NCI-H2107 treated with DMSO at 0.1 percent for 48 hours (cell line): Measurements from ENCODE around the gene CNTNAP2.
"Not testable (repeated sequence)": the region's sequence is repeated elsewhere in the genome, so short reads cannot be mapped to it uniquely, and the experiment has no call there.

Experiments used
- DNase-seq: peaks from one replicate; lab custom pipeline; 2025; ENCODE audit not compliant: unreplicated experiment; lab: John Stamatoyannopoulos, UW

The CNTNAP2 gene

GRCh38 chr7:148041156-148041555 is 1924.6 kb downstream of the CNTNAP2 start:
- DNase-seq = no peak

DNA sequence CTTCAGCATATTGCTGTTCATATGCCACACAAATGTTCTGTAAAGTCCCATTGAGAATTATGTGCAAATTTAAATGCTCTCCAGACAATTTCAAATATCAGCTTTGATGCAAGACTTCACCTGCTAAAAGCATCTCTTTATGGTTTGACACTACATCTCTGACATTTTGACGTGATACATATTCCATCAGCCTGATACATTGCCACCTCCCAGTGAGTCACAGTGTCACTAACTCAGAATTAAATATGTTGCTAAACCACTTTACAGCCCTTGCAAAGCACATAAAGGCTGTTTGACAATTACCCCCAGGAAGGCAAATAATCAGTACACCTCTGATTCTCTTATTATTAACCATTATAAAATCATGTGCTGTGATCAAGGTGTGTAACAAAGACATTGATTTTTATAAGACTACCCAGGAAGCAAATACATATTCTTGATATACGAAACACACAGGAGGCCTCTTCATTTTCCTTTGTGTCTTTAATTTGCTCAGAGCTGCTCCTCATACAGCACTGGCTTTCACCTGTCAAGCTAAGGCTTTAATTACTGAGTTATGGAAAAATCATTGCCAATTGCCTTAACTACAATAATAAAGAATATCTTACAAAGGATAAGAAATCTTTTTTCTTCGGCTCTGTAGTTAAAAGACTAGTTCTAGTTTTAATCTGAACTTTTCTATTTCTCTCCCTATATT is 1926.5 kb downstream of the CNTNAP2 start:
- peak; percentile 47 for DNase-seq

DNA sequence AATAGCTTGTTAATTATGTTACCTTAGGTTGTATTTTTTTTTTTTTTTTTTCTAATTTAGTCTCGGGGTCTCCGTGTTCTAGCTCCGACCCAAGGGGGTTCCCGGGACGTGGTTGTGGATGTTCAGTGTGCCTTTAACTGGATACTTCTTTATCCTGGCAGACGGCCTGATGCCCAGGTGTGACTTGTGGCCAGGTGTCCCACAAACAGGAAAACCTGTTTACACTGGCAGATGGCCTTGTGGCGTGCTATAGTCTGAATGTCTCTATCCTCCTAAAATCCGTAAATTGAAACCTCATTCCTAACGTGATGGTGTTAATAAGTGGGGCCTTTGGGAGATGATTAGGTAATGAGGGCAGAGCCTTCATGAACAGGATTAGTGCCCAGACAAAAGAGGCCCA is 1927.6 kb downstream of the CNTNAP2 start:
- peak; percentile 78 for DNase-seq

GRCh38 chr7:148045521-148045920 is 1928.9 kb downstream of the CNTNAP2 start:
- peak; percentile 38 for DNase-seq

GRCh38 chr7:148049068-148049467 is 1932.5 kb downstream of the CNTNAP2 start:
- no peak for DNase-seq

- DNase-seq = no peak
Observed at GRCh38 chr7:148050492-148051158, 1934.0 kb downstream of the CNTNAP2 start.

DNA sequence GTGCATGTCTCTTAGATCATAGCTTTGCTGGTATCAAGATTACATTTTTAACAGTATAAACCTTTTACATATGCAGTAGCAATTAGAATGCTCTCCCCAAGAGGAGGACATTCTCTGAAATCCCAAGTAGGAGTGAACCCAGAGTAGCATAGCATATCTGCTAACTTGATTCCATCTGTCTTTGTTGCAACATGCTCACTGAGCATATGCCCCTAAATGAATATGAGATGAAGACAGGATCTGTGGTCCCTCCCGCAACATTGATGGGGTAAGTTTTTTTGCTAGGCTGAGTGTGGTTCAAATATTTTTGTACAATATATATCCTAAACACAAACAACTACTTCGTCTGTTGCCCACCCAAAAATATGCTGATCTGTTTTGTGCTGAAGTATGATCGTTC is 1939.8 kb downstream of the CNTNAP2 start:
- no peak for DNase-seq

GRCh38 chr7:148058092-148058491 is 1941.5 kb downstream of the CNTNAP2 start:
- peak; percentile 93 for DNase-seq

DNA sequence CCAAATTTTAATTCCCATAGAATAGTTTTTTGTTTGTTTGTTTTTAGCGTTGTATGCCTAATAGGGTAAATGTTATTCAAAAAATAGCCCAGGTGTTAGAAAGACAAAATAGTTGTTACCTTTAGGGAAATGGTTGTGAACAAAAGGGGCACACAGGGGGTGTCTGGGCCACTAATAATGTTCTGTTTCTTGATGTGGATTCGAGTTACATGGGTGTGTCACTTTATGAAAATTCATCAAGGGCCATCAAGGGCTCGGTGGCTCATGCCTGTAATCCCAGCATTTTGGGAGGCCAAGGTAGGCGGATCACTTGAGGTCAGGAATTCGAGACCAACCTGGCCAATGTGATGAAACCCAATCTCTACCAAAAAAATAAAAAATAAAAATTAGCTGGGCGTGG is 1942.2 kb downstream of the CNTNAP2 start:
- no peak for DNase-seq

GRCh38 chr7:148060724-148061123 is 1944.1 kb downstream of the CNTNAP2 start:
- DNase-seq = no peak

- not testable (repeated sequence) for DNase-seq
Observed at GRCh38 chr7:148078111-148078510, 1961.5 kb downstream of the CNTNAP2 start.

- DNase-seq = no peak
Observed at GRCh38 chr7:148079206-148080080, 1962.8 kb downstream of the CNTNAP2 start.

DNA sequence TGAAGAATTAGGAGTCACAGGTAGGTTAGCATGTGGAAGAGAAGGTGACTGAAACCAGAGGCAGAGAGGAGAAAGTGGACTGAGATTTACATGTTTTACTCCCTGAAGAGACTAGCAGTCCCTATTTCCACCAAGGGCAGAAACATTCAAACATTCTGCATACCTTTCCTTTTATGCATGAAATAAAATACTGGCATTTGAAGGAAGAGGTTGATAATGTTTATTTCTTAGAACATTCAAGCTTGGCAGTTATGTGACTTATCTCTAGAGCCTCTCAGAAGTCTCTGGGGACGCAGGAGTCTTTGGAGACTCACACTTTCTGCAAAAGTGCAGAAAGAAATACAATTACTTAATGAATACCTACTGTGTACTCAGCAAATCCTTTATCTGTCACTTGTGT is 1966.8 kb downstream of the CNTNAP2 start:
- DNase-seq = no peak

- DNase-seq = peak; percentile 48
Observed at GRCh38 chr7:148084138-148084537, 1967.5 kb downstream of the CNTNAP2 start.

DNA sequence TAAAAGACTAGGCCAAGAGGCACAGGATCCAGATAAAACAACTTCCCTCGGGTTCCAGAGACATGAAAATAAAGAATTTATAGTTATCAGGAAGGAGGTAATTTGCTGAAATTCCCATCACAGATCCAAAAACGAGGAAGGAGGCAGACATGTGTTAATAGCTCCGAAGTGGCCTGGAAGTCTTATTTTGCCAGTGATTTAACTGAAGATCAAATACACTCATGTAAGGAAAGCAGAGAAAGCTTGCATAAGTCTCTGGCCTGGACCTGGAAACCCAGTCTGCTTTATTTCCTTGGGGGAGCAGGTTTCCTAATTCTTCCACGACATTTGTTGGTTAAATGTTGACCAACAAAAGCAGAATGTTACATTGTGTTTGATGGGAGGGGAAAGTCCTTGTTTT is 1975.3 kb downstream of the CNTNAP2 start:
- DNase-seq = no peak

- no peak for DNase-seq
Observed at GRCh38 chr7:148093375-148094166, 1977.0 kb downstream of the CNTNAP2 start.

- no peak for DNase-seq
Observed at GRCh38 chr7:148095066-148095465, 1978.5 kb downstream of the CNTNAP2 start.

- DNase-seq = no peak
Observed at GRCh38 chr7:148104136-148104716, 1987.6 kb downstream of the CNTNAP2 start.

DNA sequence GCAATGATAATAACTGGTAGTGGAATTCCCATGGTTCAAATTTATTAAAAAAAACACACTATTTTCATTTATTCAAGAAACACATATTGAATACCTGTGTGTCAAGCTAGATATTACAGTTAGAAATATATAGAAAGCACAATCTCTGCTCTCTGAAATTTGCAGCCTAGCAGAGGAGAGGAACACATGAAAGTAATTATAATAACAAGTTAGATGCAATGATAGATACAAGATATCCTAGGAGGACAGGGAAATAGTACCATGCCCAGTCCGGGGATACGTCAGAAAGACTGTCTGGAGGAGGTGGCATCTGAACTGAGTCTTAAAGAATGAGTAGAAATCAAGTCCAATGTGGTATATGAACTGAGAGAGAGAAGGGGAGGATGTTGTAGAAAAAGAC is 1988.3 kb downstream of the CNTNAP2 start:
- DNase-seq = no peak

GRCh38 chr7:148105853-148106252 is 1989.3 kb downstream of the CNTNAP2 start:
- no peak for DNase-seq
